Heart left ventricle (tissue), 16 donors: Measurements from ENCODE around the gene TMEM135. TPM values are rescaled to one million over a fixed set of nuclear protein-coding genes. Genes with fewer than 3 reads are reported as not detected.

ENCODE experiments used
- ATAC-seq, 4 donors: fragments of 200-7000 bp; cut with Tn5 transposase; one replicate each; pipeline ENCODE4 v1.9.1; 2020 to 2022; ENCODE audit warnings: moderate library complexity in 4 of 4, mild to moderate bottlenecking in 3 of 4, moderate number of reproducible peaks in 1 of 4
- DNase-seq, 5 donors: peaks; one replicate each; pipeline ENCODE4 v3.0.0-alpha.2; 2020
- H3K27ac ChIP-seq, 12 donors: fragments of 200-600 bp; sonication (generic) in 4 of 12; one replicate each; pipeline versions ENCODE4 v1.5.0 to v1.8.0; 2016 to 2022; ENCODE audit warnings: mild to moderate bottlenecking in 2 of 12
- H3K27me3 ChIP-seq, 9 donors: fragments of 200-600 bp; sonication (generic) in 2 of 9; one replicate each; pipeline versions ENCODE4 v1.5.1 to v1.8.0; 2016 to 2022; ENCODE audit warnings: mild to moderate bottlenecking in 3 of 9
- H3K36me3 ChIP-seq, 9 donors: fragments of 200-600 bp; sonication (generic) in 2 of 9; one replicate each; pipeline versions ENCODE4 v1.5.0 to v1.8.0; 2018 to 2022; ENCODE audit warnings: mild to moderate bottlenecking in 2 of 9
- H3K4me1 ChIP-seq, 12 donors: fragments of 200-600 bp; sonication (generic) in 4 of 12; one replicate each; pipeline versions ENCODE4 v1.5.0 to v1.8.0; 2016 to 2022; ENCODE audit warnings: mild to moderate bottlenecking in 3 of 12
- H3K4me3 ChIP-seq, 12 donors: fragments of 200-600 bp; sonication (generic) in 4 of 12; one replicate each; pipeline versions ENCODE4 v1.5.0 to v1.8.0; 2017 to 2022; ENCODE audit warnings: mild to moderate bottlenecking in 9 of 12, moderate library complexity in 4 of 12
- H3K9me3 ChIP-seq, 12 donors: fragments of 200-600 bp; sonication (generic) in 4 of 12; one replicate each; pipeline versions ENCODE4 v1.5.0 to v1.8.0; 2016 to 2022; ENCODE audit warnings: mild to moderate bottlenecking in 1 of 12
- POLR2A ChIP-seq, 2 donors: fragments of 450-650 bp; IDR thresholded peaks; one replicate each; pipeline ENCODE4 v1.6.1; 2017; ENCODE audit warnings: antibody characterized with exemption in 2 of 2, mild to moderate bottlenecking in 2 of 2, moderate library complexity in 2 of 2
- WGBS, 4 donors: extraction: QIAGEN DNeasy Blood & Tissue Kit in 2 of 4; methylation state at CpG; one replicate each; pipeline versions ENCODE4 v1.1.5 to v1.1.7; 2013 to 2018; 5-methylcytosine and 5-hydroxymethylcytosine counted together
- intact Hi-C, 10 donors: fragments of 100-400 bp; cut with DNase I; formaldehyde crosslinking; loops; one replicate each; pipeline versions ENCODE4 v1.11.1 to v1.14.2; 2022
- polyA plus RNA-seq, 2 donors: library from polyadenylated mRNA; stranded (reverse); fragments of 200-250 nt; gene quantifications; one replicate each; pipeline ENCODE4 v1.2.3, GENCODE V29; 2013
- total RNA-seq, 9 donors: library from RNA; depleted of rRNA in 2 of 9; stranded (reverse); fragments of >200 nt in 2 of 9; fragmentation: NEBNext Ultra II Directional in 3 of 9; extraction: Animal tissue kit (Norgen Biotek cat#: 25700) in 3 of 9; gene quantifications; one replicate each; pipeline versions ENCODE4 v1.1.0 to v1.2.4, GENCODE V29; 2016 to 2023
- TF ChIP-seq, protein P1 (sequence below), 12 donors: fragments of 200-600 bp; sonication (generic) in 4 of 12; IDR thresholded peaks; one replicate each; pipeline versions ENCODE4 v1.5.0 to v1.8.0; 2018 to 2022; ENCODE audit warnings: antibody characterized with exemption in 12 of 12, mild to moderate bottlenecking in 5 of 12
- donor health status: ischemic (EF 13 %, LVEDD 7.1; RV severe dilation, severe dysfunction).
- donor health status: healthy with polysubstance abuse.
- donor health status: DM: no; HTN: yes; CAD: no.
- donor health status: DM: no; HTN: no; CAD: no.
- donor health status: ischemic (EF 25% LVEDD 6.9; RV normal size, moderate dysfunction).
- donor health status: ischemic (EF 25% LVEDD 5.7; RV mildly dilated, moderate dysfunction).
- donor health status: healthy.
- donor health status: DM: yes; HTN: yes; CAD: no.
- donor health status: ischemic (EF 35%, LVEDD 5.7; RV mildly dilated, moderate dysfunction).
- donor health status: nonischemic (EF 11% LVEDD 7.7; RV severe dilation, severe dysfunction).
- donor health status: DM: yes; HTN: yes; CAD: no.
- donor health status: PGD.
- donor health status: ischemic (EF 29% LVEDD 5.4; RV normal size, mild dysfunction).
- donor health status: nonischemic (EF 23%, LVEDD 6.1; RV moderate dilation, normal function).

TMEM135 gene
- total and polyA plus RNA-seq, 11 donors: 3.9 to 22.7 (median 14.7) TPM

- Histone ChIP-seq H3K9me3 (peaks cover 0 to 47% (median 19%) of the 10 kb centered on the region in 12 donors), H3K27me3 (no peaks in the 10 kb centered on the region), H3K4me3 (no peak overlapping the region), H3K4me1 (no peaks in the 10 kb centered on the region), H3K36me3 (no peaks in the 10 kb centered on the region), H3K27ac (no peak overlapping the region)
- intact Hi-C loops: no loop called here
- DNase-seq (no peak), ATAC-seq (no peak)
- WGBS, 4 donors: 75 to 89% (median 80%) methylated on average over 3 of the region's 3 CpGs
- TF ChIP-seq, protein P1, sequence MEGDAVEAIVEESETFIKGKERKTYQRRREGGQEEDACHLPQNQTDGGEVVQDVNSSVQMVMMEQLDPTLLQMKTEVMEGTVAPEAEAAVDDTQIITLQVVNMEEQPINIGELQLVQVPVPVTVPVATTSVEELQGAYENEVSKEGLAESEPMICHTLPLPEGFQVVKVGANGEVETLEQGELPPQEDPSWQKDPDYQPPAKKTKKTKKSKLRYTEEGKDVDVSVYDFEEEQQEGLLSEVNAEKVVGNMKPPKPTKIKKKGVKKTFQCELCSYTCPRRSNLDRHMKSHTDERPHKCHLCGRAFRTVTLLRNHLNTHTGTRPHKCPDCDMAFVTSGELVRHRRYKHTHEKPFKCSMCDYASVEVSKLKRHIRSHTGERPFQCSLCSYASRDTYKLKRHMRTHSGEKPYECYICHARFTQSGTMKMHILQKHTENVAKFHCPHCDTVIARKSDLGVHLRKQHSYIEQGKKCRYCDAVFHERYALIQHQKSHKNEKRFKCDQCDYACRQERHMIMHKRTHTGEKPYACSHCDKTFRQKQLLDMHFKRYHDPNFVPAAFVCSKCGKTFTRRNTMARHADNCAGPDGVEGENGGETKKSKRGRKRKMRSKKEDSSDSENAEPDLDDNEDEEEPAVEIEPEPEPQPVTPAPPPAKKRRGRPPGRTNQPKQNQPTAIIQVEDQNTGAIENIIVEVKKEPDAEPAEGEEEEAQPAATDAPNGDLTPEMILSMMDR (IDR thresholded peaks at IDR 0.05): no peak
- no peak for TF ChIP-seq POLR2A (IDR thresholded peaks at IDR 0.05)
Measured at GRCh38 chr11:87338046-87338639, 300.4 kb downstream of the TMEM135 start.

- H3K4me1 ChIP-seq: no peaks in the 10 kb centered on the region
- intact Hi-C loops: no loop called here
- H3K4me3 ChIP-seq: no peak overlapping the region
- no peak overlapping the region for H3K27ac ChIP-seq
- no peaks in the 10 kb centered on the region for H3K36me3 ChIP-seq
- peaks cover 0 to 46% (median 20%) of the 10 kb centered on the region in 12 donors for H3K9me3 ChIP-seq
- TF ChIP-seq, protein P1 (IDR thresholded peaks at IDR 0.05): no peak
- no peak for TF ChIP-seq POLR2A (IDR thresholded peaks at IDR 0.05)
- WGBS, 4 donors: 87 to 93% (median 90%) methylated on average over 5 of the region's 5 CpGs
- no peaks in the 10 kb centered on the region for H3K27me3 ChIP-seq
- DNase-seq (no peak), ATAC-seq (no peak)
Measured at GRCh38 chr11:87339416-87339815, 301.7 kb downstream of the TMEM135 start.

GRCh38 chr11:87347441-87347840, 309.7 kb downstream of the TMEM135 start:
- TF ChIP-seq, protein P1 (IDR thresholded peaks at IDR 0.05): no peak
- no peak for TF ChIP-seq POLR2A (IDR thresholded peaks at IDR 0.05)
- 48 to 64% (median 59%) methylated on average over 2 of the region's 2 CpGs for WGBS, 4 donors
- no peak for DNase-seq

GRCh38 chr11:87347854-87348253, 310.1 kb downstream of the TMEM135 start:
- TF ChIP-seq, protein P1 (IDR thresholded peaks at IDR 0.05): no peak
- Histone ChIP-seq H3K4me3 (no peak overlapping the region), H3K4me1 (peaks cover 0 to 12% (median 2%) of the 10 kb centered on the region in 12 donors), H3K27me3 (no peaks in the 10 kb centered on the region), H3K9me3 (peaks cover 0 to 6% (median 0%) of the 10 kb centered on the region in 12 donors), H3K36me3 (no peaks in the 10 kb centered on the region), H3K27ac (no peak overlapping the region)
- intact Hi-C loops: no loop called here
- no peak for ATAC-seq
- DNase-seq: no peak

More at GRCh38 chr11:87347441-87347840, 309.7 kb downstream of the TMEM135 start:
- Histone ChIP-seq H3K4me3 (no peak overlapping the region), H3K9me3 (peaks cover 0 to 6% (median 0%) of the 10 kb centered on the region in 12 donors), H3K4me1 (peaks cover 0 to 8% (median 0%) of the 10 kb centered on the region in 12 donors), H3K36me3 (no peaks in the 10 kb centered on the region), H3K27me3 (no peaks in the 10 kb centered on the region), H3K27ac (no peak overlapping the region)
- intact Hi-C loops: no loop called here
- ATAC-seq: no peak
